WERI-Rb-1 (cell line): ENCODE results near the gene MAP3K5.

Experiments used
- DNase-seq: peaks from one replicate; pipeline ENCODE4 v3.0.0-alpha.2; 2020
- H3K27ac ChIP-seq: fragments of 250-450 bp; sonication (Bioruptor Pico); 2 replicates; pipeline ENCODE4 v1.5.1; 2020; ENCODE audit warnings: mild to moderate bottlenecking, moderate library complexity
- H3K27me3 ChIP-seq: fragments of 250-450 bp; sonication (Bioruptor Pico); 2 replicates; pipeline ENCODE4 v1.5.1; 2021; ENCODE audit warnings: mild to moderate bottlenecking, low read depth, moderate library complexity; ENCODE audit not compliant: insufficient read depth, severe bottlenecking
- H3K36me3 ChIP-seq: fragments of 250-450 bp; sonication (Bioruptor Pico); 2 replicates; pipeline ENCODE4 v1.5.1; 2020; ENCODE audit warnings: mild to moderate bottlenecking, moderate library complexity
- H3K4me3 ChIP-seq: 2 replicates; pipeline ENCODE4 v1.5.1; 2011; ENCODE audit warnings: low read depth, mild to moderate bottlenecking, control low read depth, low read length
- H3K9me3 ChIP-seq: fragments of 250-450 bp; sonication (Bioruptor Pico); 2 replicates; pipeline ENCODE4 v1.5.1; 2021; ENCODE audit warnings: mild to moderate bottlenecking, moderate library complexity; ENCODE audit not compliant: severe bottlenecking
- CTCF ChIP-seq: IDR thresholded peaks from 2 replicates; pipeline ENCODE4 v1.5.1; 2011; ENCODE audit warnings: low read depth, mild to moderate bottlenecking, control low read depth, inconsistent platforms, low read length

MAP3K5 gene

GRCh38 chr6:136625293-136625692 is 167.0 kb downstream of the MAP3K5 start:
- Histone ChIP-seq H3K27me3 (no peaks in the 10 kb centered on the region), H3K36me3 (no peaks in the 10 kb centered on the region), H3K27ac (no peak overlapping the region), H3K4me3 (no peak overlapping the region), H3K9me3 (no peaks in the 10 kb centered on the region)
- no peak for DNase-seq
- no peak for TF ChIP-seq CTCF

- no peak overlapping the region for H3K4me3 ChIP-seq
- H3K36me3 ChIP-seq, result no peaks in the 10 kb centered on the region
- no peaks in the 10 kb centered on the region for H3K9me3 ChIP-seq
- no peak for TF ChIP-seq CTCF
- H3K27me3 ChIP-seq, result no peaks in the 10 kb centered on the region
- no peak for DNase-seq
- no peak overlapping the region for H3K27ac ChIP-seq
These were observed 167.9 kb downstream of the MAP3K5 start for GRCh38 chr6:136624347-136624746.

- no peak for TF ChIP-seq CTCF
These were observed 174.2 kb downstream of the MAP3K5 start for GRCh38 chr6:136618086-136618485.

GRCh38 chr6:136616527-136616926 is 175.8 kb downstream of the MAP3K5 start:
- Histone ChIP-seq H3K27me3 (no peaks in the 10 kb centered on the region), H3K36me3 (no peaks in the 10 kb centered on the region), H3K27ac (no peak overlapping the region), H3K4me3 (no peak overlapping the region), H3K9me3 (no peaks in the 10 kb centered on the region)
- no peak for TF ChIP-seq CTCF
- DNase-seq, result no peak

More at GRCh38 chr6:136618086-136618485, 174.2 kb downstream of the MAP3K5 start:
- no peaks in the 10 kb centered on the region for H3K36me3 ChIP-seq
- H3K27ac ChIP-seq, result no peak overlapping the region
- no peak overlapping the region for H3K4me3 ChIP-seq
- H3K27me3 ChIP-seq, result no peaks in the 10 kb centered on the region
- H3K9me3 ChIP-seq, result no peaks in the 10 kb centered on the region
- DNase-seq, result no peak

GRCh38 chr6:136614994-136615393 is 177.3 kb downstream of the MAP3K5 start:
- Histone ChIP-seq H3K4me3 (no peak overlapping the region), H3K27ac (no peak overlapping the region), H3K9me3 (no peaks in the 10 kb centered on the region), H3K27me3 (no peaks in the 10 kb centered on the region), H3K36me3 (no peaks in the 10 kb centered on the region)
- DNase-seq, result no peak
- no peak for TF ChIP-seq CTCF

- H3K4me3 ChIP-seq, result no peak overlapping the region
- no peaks in the 10 kb centered on the region for H3K36me3 ChIP-seq
- DNase-seq, result no peak
- no peak for TF ChIP-seq CTCF
- H3K27ac ChIP-seq, result no peak overlapping the region
- no peaks in the 10 kb centered on the region for H3K9me3 ChIP-seq
- H3K27me3 ChIP-seq, result no peaks in the 10 kb centered on the region
These were observed 177.9 kb downstream of the MAP3K5 start for GRCh38 chr6:136614350-136614749.
